Liver (tissue), 3 donors: ENCODE results near the gene ANTXR2.

Source experiments
- CTCF ChIP-seq: fragments of 150-350 bp; IDR thresholded peaks from 2 replicates; pipeline ENCODE4 v1.5.1; 2017; ENCODE audit warnings: improper control_type of control experiment, low read depth, low read length; ENCODE audit not compliant: missing input control
- FOXA1 ChIP-seq: IDR thresholded peaks from 2 replicates; pipeline ENCODE4 v1.6.1; 2016; ENCODE audit warnings: antibody characterized with exemption
- GABPA ChIP-seq, 2 donors: IDR thresholded peaks in 1 of 2; conservative IDR thresholded peaks in 1 of 2; 2 replicates each; pipeline ENCODE4 v1.6.1; 2016; ENCODE audit warnings: antibody characterized with exemption in 2 of 2, mild to moderate bottlenecking in 1 of 2, moderate library complexity in 1 of 2
- SP1 ChIP-seq: IDR thresholded peaks from 2 replicates; pipeline ENCODE4 v1.6.1; 2018; ENCODE audit warnings: antibody characterized with exemption, mild to moderate bottlenecking
- TAF1 ChIP-seq: conservative IDR thresholded peaks from 2 replicates; pipeline ENCODE4 v1.6.1; 2016; ENCODE audit warnings: antibody characterized with exemption, mild to moderate bottlenecking
- TF ChIP-seq, protein P1 (sequence below): IDR thresholded peaks from 2 replicates; pipeline ENCODE4 v1.6.1; 2016; ENCODE audit warnings: antibody characterized with exemption
- donor health status: healthy.
- donor health status: healthy.

- TF ChIP-seq SP1 = no peak
- TF ChIP-seq CTCF = no peak
- no peak for TF ChIP-seq FOXA1
- no peak for TF ChIP-seq TAF1
- TF ChIP-seq, protein P1, sequence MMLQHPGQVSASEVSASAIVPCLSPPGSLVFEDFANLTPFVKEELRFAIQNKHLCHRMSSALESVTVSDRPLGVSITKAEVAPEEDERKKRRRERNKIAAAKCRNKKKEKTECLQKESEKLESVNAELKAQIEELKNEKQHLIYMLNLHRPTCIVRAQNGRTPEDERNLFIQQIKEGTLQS = no peak
- no peak for TF ChIP-seq GABPA (IDR thresholded peaks at IDR 0.05 in 1 of 2, conservative IDR thresholded peaks at IDR 0.05 in 1 of 2)
Observed at GRCh38 chr4:79898055-79898454, 175.0 kb downstream of the ANTXR2 start.
